HepG2 (cell line): Measurements from ENCODE around the gene TMEM217.

Source experiments
- CBX2 ChIP-seq, 2 experiments: fragments of 200-600 bp in 1 of 2; sonication (generic); formaldehyde crosslinking in 1 of 2; IDR thresholded peaks; 2 replicates each; pipeline versions ENCODE4 v1.7.0 to v1.8.1; 2018 to 2022; ENCODE audit warnings: low read depth in 2 of 2, low read length in 1 of 2, mild to moderate bottlenecking in 1 of 2, missing genetic modification reagents in 1 of 2
- CTCF ChIP-seq: sonication (generic); formaldehyde crosslinking; IDR thresholded peaks from 2 replicates; pipeline ENCODE4 v1.5.0; 2020; ENCODE audit warnings: mild to moderate bottlenecking, missing genetic modification reagents, moderate library complexity
- LBX2 ChIP-seq: sonication (generic); formaldehyde crosslinking; IDR thresholded peaks from 2 replicates; pipeline ENCODE4 v1.5.0; 2020; ENCODE audit warnings: missing genetic modification reagents, mild to moderate bottlenecking, borderline replicate concordance
- PRMT3 ChIP-seq: sonication (generic); formaldehyde crosslinking; IDR thresholded peaks from 2 replicates; pipeline ENCODE4 v1.8.1; 2022; ENCODE audit warnings: low read depth, mild to moderate bottlenecking, moderate library complexity, missing genetic modification reagents, borderline replicate concordance
- SUZ12 ChIP-seq: fragments of 150-350 bp; IDR thresholded peaks from 2 replicates; pipeline ENCODE4 v1.6.1; 2014; ENCODE audit warnings: low read depth, low read length
- TCF12 ChIP-seq, 2 experiments: fragments of 450-650 bp in 1 of 2; sonication (generic) in 1 of 2; formaldehyde crosslinking in 1 of 2; IDR thresholded peaks; 2 replicates each; pipeline versions ENCODE4 v1.6.1 to v1.8.0; 2017 to 2022; ENCODE audit warnings: antibody characterized with exemption in 1 of 2, mild to moderate bottlenecking in 1 of 2, missing genetic modification reagents in 1 of 2, moderate library complexity in 1 of 2
- ZBTB38 ChIP-seq: sonication (generic); formaldehyde crosslinking; IDR thresholded peaks from 2 replicates; pipeline ENCODE4 v1.5.1; 2020; ENCODE audit warnings: mild to moderate bottlenecking, missing genetic modification reagents
- ZBTB40 ChIP-seq, 2 experiments: fragments of 450-650 bp in 1 of 2; sonication (generic) in 1 of 2; formaldehyde crosslinking in 1 of 2; IDR thresholded peaks; 2 replicates each; pipeline versions ENCODE4 v1.6.1 to v1.8.0; 2016 to 2022; ENCODE audit warnings: antibody characterized with exemption in 1 of 2, mild to moderate bottlenecking in 1 of 2, missing genetic modification reagents in 1 of 2
- ZBTB7A ChIP-seq: sonication (generic); formaldehyde crosslinking; IDR thresholded peaks from 2 replicates; pipeline ENCODE4 v1.8.0; 2022; ENCODE audit warnings: mild to moderate bottlenecking, missing genetic modification reagents
- ZNF335 ChIP-seq: sonication (generic); formaldehyde crosslinking; IDR thresholded peaks from 2 replicates; pipeline ENCODE4 v1.4.0; 2020; ENCODE audit warnings: missing genetic modification reagents
- ZNF546 ChIP-seq: sonication (generic); formaldehyde crosslinking; conservative IDR thresholded peaks from 2 replicates; pipeline ENCODE4 v1.8.1; 2023; ENCODE audit warnings: mild to moderate bottlenecking, missing genetic modification reagents
- ZNF879 ChIP-seq: sonication (generic); formaldehyde crosslinking; IDR thresholded peaks from 2 replicates; pipeline ENCODE4 v1.8.1; 2023; ENCODE audit warnings: missing genetic modification reagents
- TF ChIP-seq, protein P1 (sequence below): sonication (generic); formaldehyde crosslinking; IDR thresholded peaks from 2 replicates; pipeline ENCODE4 v1.4.0; 2020; ENCODE audit warnings: missing genetic modification reagents

GRCh38 chr6:37256692-37257319 is 1.1 kb downstream of the TMEM217 start:
- no peak for TF ChIP-seq SUZ12
- no peak for TF ChIP-seq LBX2 (CRISPR knock-in tag)
- TF ChIP-seq TCF12 (IDR thresholded peaks at IDR 0.05): no peak
- TF ChIP-seq TCF12 (CRISPR knock-in tag; IDR thresholded peaks at IDR 0.05): no peak
- TF ChIP-seq CTCF: no peak
- TF ChIP-seq CBX2 (IDR thresholded peaks at IDR 0.05; ENCODE audit: low read depth, low read length): no peak
- no peak for TF ChIP-seq CBX2 (CRISPR knock-in tag; IDR thresholded peaks at IDR 0.05; ENCODE audit: low read depth)
- no peak for TF ChIP-seq ZNF546
- TF ChIP-seq ZBTB40 (IDR thresholded peaks at IDR 0.05): no peak
- no peak for TF ChIP-seq ZBTB40 (CRISPR knock-in tag; IDR thresholded peaks at IDR 0.05)
- TF ChIP-seq, protein P1, sequence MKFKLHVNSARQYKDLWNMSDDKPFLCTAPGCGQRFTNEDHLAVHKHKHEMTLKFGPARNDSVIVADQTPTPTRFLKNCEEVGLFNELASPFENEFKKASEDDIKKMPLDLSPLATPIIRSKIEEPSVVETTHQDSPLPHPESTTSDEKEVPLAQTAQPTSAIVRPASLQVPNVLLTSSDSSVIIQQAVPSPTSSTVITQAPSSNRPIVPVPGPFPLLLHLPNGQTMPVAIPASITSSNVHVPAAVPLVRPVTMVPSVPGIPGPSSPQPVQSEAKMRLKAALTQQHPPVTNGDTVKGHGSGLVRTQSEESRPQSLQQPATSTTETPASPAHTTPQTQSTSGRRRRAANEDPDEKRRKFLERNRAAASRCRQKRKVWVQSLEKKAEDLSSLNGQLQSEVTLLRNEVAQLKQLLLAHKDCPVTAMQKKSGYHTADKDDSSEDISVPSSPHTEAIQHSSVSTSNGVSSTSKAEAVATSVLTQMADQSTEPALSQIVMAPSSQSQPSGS (CRISPR knock-in tag): no peak
- no peak for TF ChIP-seq PRMT3 (CRISPR knock-in tag)
- TF ChIP-seq ZNF335 (CRISPR knock-in tag): no peak
- TF ChIP-seq ZNF879 (CRISPR knock-in tag): no peak
- TF ChIP-seq ZBTB7A (CRISPR knock-in tag): no peak
- TF ChIP-seq ZBTB38: no peak
